Thyroid gland (tissue), 4 donors: ENCODE results near the gene CDK15.
"Not testable (repeated sequence)": the region's sequence is repeated elsewhere in the genome, so short reads cannot be mapped to it uniquely, and the experiment has no call there.

Experiments
- POLR2A ChIP-seq, 2 donors: fragments of 450-650 bp; IDR thresholded peaks; one replicate each; pipeline ENCODE4 v1.6.1; 2017; ENCODE audit warnings: antibody characterized with exemption in 2 of 2, mild to moderate bottlenecking in 2 of 2, moderate library complexity in 1 of 2
- TF ChIP-seq, protein P1 (sequence below), 6 experiments: fragments of 200-600 bp in 3 of 6; fragments of 450-650 bp in 3 of 6; sonication (generic) in 3 of 6; IDR thresholded peaks; one replicate each; pipeline ENCODE4 v1.5.1; 2016 to 2019; ENCODE audit warnings: antibody characterized with exemption in 6 of 6, mild to moderate bottlenecking in 2 of 6, inconsistent platforms in 1 of 6, moderate library complexity in 1 of 6

DNA sequence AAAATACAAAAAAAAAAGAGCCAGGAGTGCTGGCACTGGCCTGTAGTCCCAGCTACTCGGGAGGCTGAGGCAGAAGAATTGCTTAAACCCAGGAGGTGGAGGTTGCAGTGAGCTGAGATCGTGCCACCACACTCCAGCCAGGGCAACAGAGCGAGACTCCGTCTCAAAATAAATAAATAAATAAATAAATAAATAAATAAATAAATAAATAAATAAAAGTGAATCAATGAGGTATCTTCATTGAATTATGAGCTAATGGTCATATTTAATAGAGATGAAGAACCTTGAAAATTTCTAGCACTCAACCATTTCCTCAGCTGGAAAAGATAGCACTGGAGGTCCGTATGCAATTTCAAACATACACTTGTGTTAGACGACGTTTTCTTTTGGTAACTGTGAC lies 41.9 kb upstream of the CDK15 start:
- TF ChIP-seq POLR2A (IDR thresholded peaks at IDR 0.05) = not testable (repeated sequence)
- TF ChIP-seq, protein P1, sequence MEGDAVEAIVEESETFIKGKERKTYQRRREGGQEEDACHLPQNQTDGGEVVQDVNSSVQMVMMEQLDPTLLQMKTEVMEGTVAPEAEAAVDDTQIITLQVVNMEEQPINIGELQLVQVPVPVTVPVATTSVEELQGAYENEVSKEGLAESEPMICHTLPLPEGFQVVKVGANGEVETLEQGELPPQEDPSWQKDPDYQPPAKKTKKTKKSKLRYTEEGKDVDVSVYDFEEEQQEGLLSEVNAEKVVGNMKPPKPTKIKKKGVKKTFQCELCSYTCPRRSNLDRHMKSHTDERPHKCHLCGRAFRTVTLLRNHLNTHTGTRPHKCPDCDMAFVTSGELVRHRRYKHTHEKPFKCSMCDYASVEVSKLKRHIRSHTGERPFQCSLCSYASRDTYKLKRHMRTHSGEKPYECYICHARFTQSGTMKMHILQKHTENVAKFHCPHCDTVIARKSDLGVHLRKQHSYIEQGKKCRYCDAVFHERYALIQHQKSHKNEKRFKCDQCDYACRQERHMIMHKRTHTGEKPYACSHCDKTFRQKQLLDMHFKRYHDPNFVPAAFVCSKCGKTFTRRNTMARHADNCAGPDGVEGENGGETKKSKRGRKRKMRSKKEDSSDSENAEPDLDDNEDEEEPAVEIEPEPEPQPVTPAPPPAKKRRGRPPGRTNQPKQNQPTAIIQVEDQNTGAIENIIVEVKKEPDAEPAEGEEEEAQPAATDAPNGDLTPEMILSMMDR (IDR thresholded peaks at IDR 0.05) = not testable (repeated sequence)
